ENCODE data around the gene SSR4. TPM values are rescaled to one million over a fixed set of nuclear protein-coding genes. Genes with fewer than 3 reads are reported as not detected.

Gene SSR4
- polyA plus RNA-seq, 1 donor (not counting 4 experiments of a cell fraction or from before 2014, with no cell fraction given), result 187 TPM

GRCh38 chrX:153827016-153827415 lies 32.5 kb downstream of the SSR4 start:
- no peaks in the 10 kb centered on the region for H3K9me1 ChIP-seq (ENCODE audit: control insufficient read depth, extremely low read depth, insufficient read depth, low read length)
- FAIRE-seq (no peak), DNase-seq (ENCODE audit: low read depth, low spot score) (no peak)
- dilution Hi-C loops (cut with MboI; ENCODE audit: extremely low pct_ligation_motif_present, low sequenced_read_pairs), result no loop called here
- TF ChIP-seq, protein P1, sequence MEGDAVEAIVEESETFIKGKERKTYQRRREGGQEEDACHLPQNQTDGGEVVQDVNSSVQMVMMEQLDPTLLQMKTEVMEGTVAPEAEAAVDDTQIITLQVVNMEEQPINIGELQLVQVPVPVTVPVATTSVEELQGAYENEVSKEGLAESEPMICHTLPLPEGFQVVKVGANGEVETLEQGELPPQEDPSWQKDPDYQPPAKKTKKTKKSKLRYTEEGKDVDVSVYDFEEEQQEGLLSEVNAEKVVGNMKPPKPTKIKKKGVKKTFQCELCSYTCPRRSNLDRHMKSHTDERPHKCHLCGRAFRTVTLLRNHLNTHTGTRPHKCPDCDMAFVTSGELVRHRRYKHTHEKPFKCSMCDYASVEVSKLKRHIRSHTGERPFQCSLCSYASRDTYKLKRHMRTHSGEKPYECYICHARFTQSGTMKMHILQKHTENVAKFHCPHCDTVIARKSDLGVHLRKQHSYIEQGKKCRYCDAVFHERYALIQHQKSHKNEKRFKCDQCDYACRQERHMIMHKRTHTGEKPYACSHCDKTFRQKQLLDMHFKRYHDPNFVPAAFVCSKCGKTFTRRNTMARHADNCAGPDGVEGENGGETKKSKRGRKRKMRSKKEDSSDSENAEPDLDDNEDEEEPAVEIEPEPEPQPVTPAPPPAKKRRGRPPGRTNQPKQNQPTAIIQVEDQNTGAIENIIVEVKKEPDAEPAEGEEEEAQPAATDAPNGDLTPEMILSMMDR (optimal IDR thresholded peaks at IDR 0.05 in 1 of 3, IDR thresholded peaks at IDR 0.05 in 1 of 3, conservative IDR thresholded peaks at IDR 0.05 in 1 of 3; ENCODE audit: extremely low read depth in 1 of 3, insufficient read depth in 2 of 3, low read length in 3 of 3), result no peak
- no peak for TF ChIP-seq EZH2 (IDR thresholded peaks at IDR 0.05; ENCODE audit: low read length)
- H3K4me1 ChIP-seq (ENCODE audit: control insufficient read depth, extremely low read depth, insufficient read depth, low read length), result no peaks in the 10 kb centered on the region
- no peaks in the 10 kb centered on the region for H3K36me3 ChIP-seq (ENCODE audit: control insufficient read depth in 2 of 2, extremely low read depth in 1 of 2, insufficient read depth in 2 of 2, low read length in 2 of 2)
- H3K9ac ChIP-seq (ENCODE audit: control insufficient read depth, extremely low read depth, insufficient read depth, low read length), result no peak overlapping the region
- no peak overlapping the region for H3K27ac ChIP-seq (ENCODE audit: control insufficient read depth, insufficient read depth, low read length)
- no peak overlapping the region for H3K4me2 ChIP-seq (ENCODE audit: control insufficient read depth, extremely low read depth, insufficient read depth, low read depth, low read length)
- no peaks in the 10 kb centered on the region for H4K20me1 ChIP-seq (ENCODE audit: control insufficient read depth, extremely low read depth, insufficient read depth, low read length)
- H2AFZ ChIP-seq (ENCODE audit: control insufficient read depth, low read length), result no peak overlapping the region
- H3K79me2 ChIP-seq (ENCODE audit: control insufficient read depth, insufficient read depth, low read length), result no peaks in the 10 kb centered on the region
- H3K27me3 ChIP-seq (ENCODE audit: control insufficient read depth, extremely low read depth, insufficient read depth, low read length), result peaks cover 38% of the 10 kb centered on the region
- no peaks in the 10 kb centered on the region for H3K9me3 ChIP-seq (ENCODE audit: control insufficient read depth, low read depth, low read length)
- no peak overlapping the region for H3K4me3 ChIP-seq (ENCODE audit: control insufficient read depth in 2 of 3, extremely low read depth in 1 of 3, insufficient read depth in 2 of 3, low read depth in 1 of 3, low read length in 3 of 3)

- Histone ChIP-seq H3K4me3 (ENCODE audit: control insufficient read depth in 2 of 3, extremely low read depth in 1 of 3, insufficient read depth in 2 of 3, low read depth in 1 of 3, low read length in 3 of 3) (no peak overlapping the region), H3K36me3 (ENCODE audit: control insufficient read depth in 2 of 2, extremely low read depth in 1 of 2, insufficient read depth in 2 of 2, low read length in 2 of 2) (no peaks in the 10 kb centered on the region), H4K20me1 (ENCODE audit: control insufficient read depth, extremely low read depth, insufficient read depth, low read length) (no peaks in the 10 kb centered on the region), H2AFZ (ENCODE audit: control insufficient read depth, low read length) (no peak overlapping the region), H3K4me1 (ENCODE audit: control insufficient read depth, extremely low read depth, insufficient read depth, low read length) (no peaks in the 10 kb centered on the region), H3K9ac (ENCODE audit: control insufficient read depth, extremely low read depth, insufficient read depth, low read length) (no peak overlapping the region), H3K27ac (ENCODE audit: control insufficient read depth, insufficient read depth, low read length) (no peak overlapping the region), H3K79me2 (ENCODE audit: control insufficient read depth, insufficient read depth, low read length) (no peaks in the 10 kb centered on the region), H3K27me3 (ENCODE audit: control insufficient read depth, extremely low read depth, insufficient read depth, low read length) (peaks cover 41% of the 10 kb centered on the region), H3K4me2 (ENCODE audit: control insufficient read depth, extremely low read depth, insufficient read depth, low read depth, low read length) (no peak overlapping the region), H3K9me1 (ENCODE audit: control insufficient read depth, extremely low read depth, insufficient read depth, low read length) (no peaks in the 10 kb centered on the region), H3K9me3 (ENCODE audit: control insufficient read depth, low read depth, low read length) (no peaks in the 10 kb centered on the region)
- TF ChIP-seq EZH2 (IDR thresholded peaks at IDR 0.05; ENCODE audit: low read length), result no peak
- TF ChIP-seq, protein P1 (optimal IDR thresholded peaks at IDR 0.05 in 1 of 3, IDR thresholded peaks at IDR 0.05 in 1 of 3, conservative IDR thresholded peaks at IDR 0.05 in 1 of 3; ENCODE audit: extremely low read depth in 1 of 3, insufficient read depth in 2 of 3, low read length in 3 of 3), result no peak
- dilution Hi-C loops (cut with MboI; ENCODE audit: extremely low pct_ligation_motif_present, low sequenced_read_pairs), result no loop called here
- no peak for DNase-seq (ENCODE audit: low read depth, low spot score)
- FAIRE-seq, result no peak
These were observed 33.4 kb downstream of the SSR4 start for GRCh38 chrX:153827903-153828302.
